ENCODE data around the gene KLHDC10. TPM values are rescaled to one million over a fixed set of nuclear protein-coding genes. Genes with fewer than 3 reads are reported as not detected.

KLHDC10 gene, protein sequence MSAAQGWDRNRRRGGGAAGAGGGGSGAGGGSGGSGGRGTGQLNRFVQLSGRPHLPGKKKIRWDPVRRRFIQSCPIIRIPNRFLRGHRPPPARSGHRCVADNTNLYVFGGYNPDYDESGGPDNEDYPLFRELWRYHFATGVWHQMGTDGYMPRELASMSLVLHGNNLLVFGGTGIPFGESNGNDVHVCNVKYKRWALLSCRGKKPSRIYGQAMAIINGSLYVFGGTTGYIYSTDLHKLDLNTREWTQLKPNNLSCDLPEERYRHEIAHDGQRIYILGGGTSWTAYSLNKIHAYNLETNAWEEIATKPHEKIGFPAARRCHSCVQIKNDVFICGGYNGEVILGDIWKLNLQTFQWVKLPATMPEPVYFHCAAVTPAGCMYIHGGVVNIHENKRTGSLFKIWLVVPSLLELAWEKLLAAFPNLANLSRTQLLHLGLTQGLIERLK
- 34.2 TPM for total RNA-seq
- long read RNA-seq, full-length matches to known transcripts: 1 of 22 reads
- long read RNA-seq, partial matches to known transcripts: 2 of 22 reads
- long read RNA-seq, other reads (novel, unspliced or antisense): 19 of 22 reads

- H3K36me3 ChIP-seq: no peaks in the 10 kb centered on the region
- DNase-seq (peak; percentile 98), ATAC-seq (peak; percentile 99)
- peak within 1 kb of the TSS; percentile 92 for H3K27ac ChIP-seq
- peak within 1 kb of the TSS; percentile 94 for H3K4me3 ChIP-seq
- TF ChIP-seq, protein P1, sequence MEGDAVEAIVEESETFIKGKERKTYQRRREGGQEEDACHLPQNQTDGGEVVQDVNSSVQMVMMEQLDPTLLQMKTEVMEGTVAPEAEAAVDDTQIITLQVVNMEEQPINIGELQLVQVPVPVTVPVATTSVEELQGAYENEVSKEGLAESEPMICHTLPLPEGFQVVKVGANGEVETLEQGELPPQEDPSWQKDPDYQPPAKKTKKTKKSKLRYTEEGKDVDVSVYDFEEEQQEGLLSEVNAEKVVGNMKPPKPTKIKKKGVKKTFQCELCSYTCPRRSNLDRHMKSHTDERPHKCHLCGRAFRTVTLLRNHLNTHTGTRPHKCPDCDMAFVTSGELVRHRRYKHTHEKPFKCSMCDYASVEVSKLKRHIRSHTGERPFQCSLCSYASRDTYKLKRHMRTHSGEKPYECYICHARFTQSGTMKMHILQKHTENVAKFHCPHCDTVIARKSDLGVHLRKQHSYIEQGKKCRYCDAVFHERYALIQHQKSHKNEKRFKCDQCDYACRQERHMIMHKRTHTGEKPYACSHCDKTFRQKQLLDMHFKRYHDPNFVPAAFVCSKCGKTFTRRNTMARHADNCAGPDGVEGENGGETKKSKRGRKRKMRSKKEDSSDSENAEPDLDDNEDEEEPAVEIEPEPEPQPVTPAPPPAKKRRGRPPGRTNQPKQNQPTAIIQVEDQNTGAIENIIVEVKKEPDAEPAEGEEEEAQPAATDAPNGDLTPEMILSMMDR (IDR thresholded peaks at IDR 0.05): no peak
- peaks cover 38% of the 10 kb centered on the region for H3K4me1 ChIP-seq
- H3K27me3 ChIP-seq (ENCODE audit: low read depth): no peaks in the 10 kb centered on the region
- H3K9me3 ChIP-seq: no peaks in the 10 kb centered on the region
- intact Hi-C loops (cut with DNase I): no loop called here
Observed at GRCh38 chr7:130069978-130070860, at the start of gene KLHDC10. TSS of gene KLHDC10 (plus strand) at chr7:130070534. CDS start at chr7:130070644, 110 bp downstream.

DNA sequence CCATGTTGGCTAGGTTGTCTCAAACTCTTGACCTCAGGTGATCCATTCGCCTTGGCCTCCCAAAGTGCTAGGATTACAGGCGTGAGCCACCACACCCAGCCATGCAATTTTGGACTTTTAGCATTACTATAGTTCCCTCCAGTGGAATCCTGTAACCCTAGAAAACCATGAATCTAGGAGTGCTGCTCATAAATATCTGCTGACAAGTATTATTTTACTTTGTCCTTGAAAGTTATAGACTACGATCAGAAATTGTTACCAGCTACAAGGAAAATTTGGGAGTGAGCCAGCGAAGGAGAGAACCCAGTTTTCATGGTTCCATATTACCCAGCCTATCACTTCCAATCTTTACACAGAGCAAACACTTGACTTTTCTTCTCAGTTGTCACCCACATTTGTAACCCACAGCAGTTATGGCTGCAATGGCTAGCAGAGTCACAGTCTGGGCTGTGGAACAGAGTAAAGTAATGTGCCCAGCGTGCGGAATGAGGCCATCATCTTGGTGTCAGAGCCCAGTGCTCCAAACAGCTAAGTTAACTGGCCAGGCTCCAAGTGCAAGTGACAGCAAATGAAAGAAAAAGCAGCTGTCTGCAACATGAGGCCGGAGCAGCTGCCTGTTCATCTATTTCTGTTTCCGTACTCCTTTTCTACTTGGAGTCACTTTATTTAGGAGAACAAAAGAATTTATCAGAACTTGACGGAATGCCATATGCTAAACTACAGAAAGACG is 49.1 kb upstream of the KLHDC10 start:
- TF ChIP-seq, protein P1 (IDR thresholded peaks at IDR 0.05): no peak
- ATAC-seq (no peak), DNase-seq (no peak)
- H3K9me3 ChIP-seq: no peaks in the 10 kb centered on the region
- no peaks in the 10 kb centered on the region for H3K27me3 ChIP-seq (ENCODE audit: low read depth)
- intact Hi-C loops (cut with DNase I): no loop called here
- no peak overlapping the region for H3K4me3 ChIP-seq
- H3K36me3 ChIP-seq: peaks cover 95% of the 10 kb centered on the region
- no peak overlapping the region for H3K27ac ChIP-seq
- H3K4me1 ChIP-seq: no peaks in the 10 kb centered on the region

DNA sequence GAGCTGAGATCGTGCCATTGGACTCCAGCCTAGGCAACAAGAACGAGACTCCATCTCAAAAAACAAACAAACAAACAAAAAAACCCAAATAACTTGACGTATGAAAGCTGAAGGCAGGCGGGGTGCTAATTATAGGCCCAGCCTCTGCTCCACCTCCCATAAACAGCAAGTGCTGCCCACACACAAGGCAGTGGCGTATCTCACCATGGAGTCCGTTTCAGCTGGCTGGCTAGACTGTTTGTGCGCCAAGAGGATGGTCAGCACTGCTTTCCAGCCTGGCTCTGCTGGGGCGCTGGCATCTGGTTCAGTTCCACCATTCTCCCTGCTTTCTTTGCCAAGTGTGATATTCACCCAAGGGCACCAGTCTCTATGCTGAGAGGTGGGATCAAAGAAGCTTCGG is 48.2 kb upstream of the KLHDC10 start:
- H3K27ac ChIP-seq: no peak overlapping the region
- no peaks in the 10 kb centered on the region for H3K4me1 ChIP-seq
- no peak overlapping the region for H3K4me3 ChIP-seq
- ATAC-seq (no peak), DNase-seq (no peak)
- peaks cover 98% of the 10 kb centered on the region for H3K36me3 ChIP-seq
- TF ChIP-seq, protein P1 (IDR thresholded peaks at IDR 0.05): no peak
- no peaks in the 10 kb centered on the region for H3K9me3 ChIP-seq
- intact Hi-C loops (cut with DNase I): no loop called here
- H3K27me3 ChIP-seq (ENCODE audit: low read depth): no peaks in the 10 kb centered on the region

DNA sequence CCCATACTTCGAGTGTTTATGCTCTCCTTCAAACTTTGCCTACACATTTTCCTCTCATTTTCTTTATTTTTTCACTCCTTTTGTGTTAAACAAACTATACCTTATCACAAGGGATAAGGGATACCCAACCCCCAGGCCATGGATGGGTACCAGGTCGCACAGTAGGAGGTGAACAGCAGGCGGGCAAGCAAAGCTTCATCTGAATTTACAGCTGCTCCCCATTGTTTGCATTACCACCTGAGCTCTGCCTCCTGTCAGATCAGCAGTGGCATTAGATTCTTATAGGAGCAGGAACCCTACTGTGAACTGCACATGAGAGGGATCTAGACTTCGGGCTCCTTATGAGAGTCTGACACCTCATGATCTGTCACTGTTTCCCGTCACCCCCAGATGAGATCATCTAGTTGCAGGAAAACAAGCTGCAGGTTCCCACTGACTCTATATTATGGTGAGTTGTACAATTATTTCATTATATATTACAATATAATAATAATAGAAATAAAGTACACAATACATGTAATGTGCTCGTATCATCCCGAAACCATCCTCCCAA is 47.6 kb upstream of the KLHDC10 start:
- Histone ChIP-seq H3K36me3 (peaks cover 98% of the 10 kb centered on the region), H3K4me3 (no peak overlapping the region), H3K9me3 (no peaks in the 10 kb centered on the region), H3K27me3 (ENCODE audit: low read depth) (no peaks in the 10 kb centered on the region), H3K27ac (no peak overlapping the region), H3K4me1 (no peaks in the 10 kb centered on the region)
- DNase-seq: no peak
- TF ChIP-seq, protein P1 (IDR thresholded peaks at IDR 0.05): no peak
- no peak for ATAC-seq
- intact Hi-C loops (cut with DNase I): no loop called here

DNA sequence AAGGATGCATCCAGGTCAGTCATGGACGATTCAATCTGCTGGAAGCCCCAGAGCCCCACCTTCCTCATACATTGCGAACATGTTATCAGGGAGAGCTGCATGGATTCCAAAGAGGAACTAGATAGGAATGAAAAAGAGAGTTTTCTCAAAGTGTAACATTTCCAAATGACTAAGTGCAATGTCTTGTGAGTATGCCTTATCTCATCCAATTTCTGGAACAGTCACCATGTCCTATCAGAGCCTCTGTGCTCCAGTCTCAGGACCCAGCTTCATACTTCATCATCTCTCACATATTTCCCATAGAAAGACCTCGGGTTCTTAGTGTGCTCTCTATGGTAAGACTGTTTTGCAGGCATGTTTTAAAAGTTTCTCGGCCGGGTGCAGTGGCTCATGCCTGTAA is 45.9 kb upstream of the KLHDC10 start:
- intact Hi-C loops (cut with DNase I): no loop called here
- TF ChIP-seq, protein P1 (IDR thresholded peaks at IDR 0.05): no peak
- Histone ChIP-seq H3K27me3 (ENCODE audit: low read depth) (no peaks in the 10 kb centered on the region), H3K4me1 (no peaks in the 10 kb centered on the region), H3K9me3 (no peaks in the 10 kb centered on the region), H3K4me3 (no peak overlapping the region), H3K36me3 (peaks cover 99% of the 10 kb centered on the region), H3K27ac (no peak overlapping the region)
- no peak for DNase-seq
- no peak for ATAC-seq
